GM23338 (cell line): ENCODE measurements around the gene RBM27.

ENCODE experiments used
- CREB1 ChIP-seq: fragments of 250-450 bp; sonication (Bioruptor Pico); IDR thresholded peaks from 2 replicates; pipeline ENCODE4 v1.5.0; 2020; ENCODE audit warnings: low read depth, mild to moderate bottlenecking, moderate library complexity
- EZH2 ChIP-seq: fragments of 200-600 bp; sonication (generic); IDR thresholded peaks from one replicate; pipeline ENCODE4 v1.8.0; 2017; ENCODE audit warnings: antibody characterized with exemption, mild to moderate bottlenecking, low read depth; ENCODE audit not compliant: unreplicated experiment
- EZH2phosphoT487 ChIP-seq: fragments of 200-600 bp; sonication (generic); IDR thresholded peaks from one replicate; pipeline ENCODE4 v1.8.1; 2018; ENCODE audit warnings: antibody characterized with exemption; ENCODE audit not compliant: unreplicated experiment
- POLR2AphosphoS5 ChIP-seq: IDR thresholded peaks from 2 replicates; pipeline ENCODE4 v1.6.1; 2016; ENCODE audit warnings: antibody characterized with exemption, low read depth
- TF ChIP-seq, protein P1 (sequence below), 2 experiments: fragments of 200-600 bp in 1 of 2; sonication (generic) in 1 of 2; conservative IDR thresholded peaks; 2 replicates each; pipeline versions ENCODE4 v1.5.1 to v1.6.1; 2016 to 2017; ENCODE audit warnings: antibody characterized with exemption in 2 of 2, low read depth in 2 of 2, mild to moderate bottlenecking in 2 of 2, moderate library complexity in 1 of 2
- TF ChIP-seq, protein P2 (sequence below): IDR thresholded peaks from one replicate; pipeline ENCODE4 v1.6.1; 2018; ENCODE audit warnings: antibody characterized with exemption; ENCODE audit not compliant: unreplicated experiment

DNA sequence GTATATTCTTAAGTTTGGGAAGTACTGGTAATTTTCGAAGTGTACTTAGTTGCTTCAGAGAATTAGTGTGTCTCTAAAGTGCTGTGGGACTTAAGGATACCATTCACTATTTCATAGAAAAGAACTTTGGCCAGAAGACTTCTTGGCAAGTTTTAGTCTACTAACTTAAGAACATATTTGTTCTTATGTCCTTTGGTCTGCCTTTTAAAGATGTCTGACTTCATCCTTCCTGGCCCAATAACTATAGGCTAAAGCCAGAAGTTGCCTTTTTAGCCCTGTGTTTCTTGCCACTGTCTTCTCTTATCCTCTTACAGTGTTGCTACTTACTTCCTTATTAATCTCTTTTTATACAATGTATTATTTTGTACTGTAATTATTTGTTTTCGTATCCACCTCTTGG is 6.3 kb downstream of the RBM27 start:
- TF ChIP-seq, protein P1, sequence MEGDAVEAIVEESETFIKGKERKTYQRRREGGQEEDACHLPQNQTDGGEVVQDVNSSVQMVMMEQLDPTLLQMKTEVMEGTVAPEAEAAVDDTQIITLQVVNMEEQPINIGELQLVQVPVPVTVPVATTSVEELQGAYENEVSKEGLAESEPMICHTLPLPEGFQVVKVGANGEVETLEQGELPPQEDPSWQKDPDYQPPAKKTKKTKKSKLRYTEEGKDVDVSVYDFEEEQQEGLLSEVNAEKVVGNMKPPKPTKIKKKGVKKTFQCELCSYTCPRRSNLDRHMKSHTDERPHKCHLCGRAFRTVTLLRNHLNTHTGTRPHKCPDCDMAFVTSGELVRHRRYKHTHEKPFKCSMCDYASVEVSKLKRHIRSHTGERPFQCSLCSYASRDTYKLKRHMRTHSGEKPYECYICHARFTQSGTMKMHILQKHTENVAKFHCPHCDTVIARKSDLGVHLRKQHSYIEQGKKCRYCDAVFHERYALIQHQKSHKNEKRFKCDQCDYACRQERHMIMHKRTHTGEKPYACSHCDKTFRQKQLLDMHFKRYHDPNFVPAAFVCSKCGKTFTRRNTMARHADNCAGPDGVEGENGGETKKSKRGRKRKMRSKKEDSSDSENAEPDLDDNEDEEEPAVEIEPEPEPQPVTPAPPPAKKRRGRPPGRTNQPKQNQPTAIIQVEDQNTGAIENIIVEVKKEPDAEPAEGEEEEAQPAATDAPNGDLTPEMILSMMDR (conservative IDR thresholded peaks at IDR 0.05; ENCODE audit: low read depth in 2 of 2) = no peak
- TF ChIP-seq, protein P2, sequence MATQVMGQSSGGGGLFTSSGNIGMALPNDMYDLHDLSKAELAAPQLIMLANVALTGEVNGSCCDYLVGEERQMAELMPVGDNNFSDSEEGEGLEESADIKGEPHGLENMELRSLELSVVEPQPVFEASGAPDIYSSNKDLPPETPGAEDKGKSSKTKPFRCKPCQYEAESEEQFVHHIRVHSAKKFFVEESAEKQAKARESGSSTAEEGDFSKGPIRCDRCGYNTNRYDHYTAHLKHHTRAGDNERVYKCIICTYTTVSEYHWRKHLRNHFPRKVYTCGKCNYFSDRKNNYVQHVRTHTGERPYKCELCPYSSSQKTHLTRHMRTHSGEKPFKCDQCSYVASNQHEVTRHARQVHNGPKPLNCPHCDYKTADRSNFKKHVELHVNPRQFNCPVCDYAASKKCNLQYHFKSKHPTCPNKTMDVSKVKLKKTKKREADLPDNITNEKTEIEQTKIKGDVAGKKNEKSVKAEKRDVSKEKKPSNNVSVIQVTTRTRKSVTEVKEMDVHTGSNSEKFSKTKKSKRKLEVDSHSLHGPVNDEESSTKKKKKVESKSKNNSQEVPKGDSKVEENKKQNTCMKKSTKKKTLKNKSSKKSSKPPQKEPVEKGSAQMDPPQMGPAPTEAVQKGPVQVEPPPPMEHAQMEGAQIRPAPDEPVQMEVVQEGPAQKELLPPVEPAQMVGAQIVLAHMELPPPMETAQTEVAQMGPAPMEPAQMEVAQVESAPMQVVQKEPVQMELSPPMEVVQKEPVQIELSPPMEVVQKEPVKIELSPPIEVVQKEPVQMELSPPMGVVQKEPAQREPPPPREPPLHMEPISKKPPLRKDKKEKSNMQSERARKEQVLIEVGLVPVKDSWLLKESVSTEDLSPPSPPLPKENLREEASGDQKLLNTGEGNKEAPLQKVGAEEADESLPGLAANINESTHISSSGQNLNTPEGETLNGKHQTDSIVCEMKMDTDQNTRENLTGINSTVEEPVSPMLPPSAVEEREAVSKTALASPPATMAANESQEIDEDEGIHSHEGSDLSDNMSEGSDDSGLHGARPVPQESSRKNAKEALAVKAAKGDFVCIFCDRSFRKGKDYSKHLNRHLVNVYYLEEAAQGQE = no peak
- TF ChIP-seq EZH2 (no peak), POLR2AphosphoS5 (no peak), CREB1 (CRISPR knock-in tag) (no peak), EZH2phosphoT487 (no peak)
